ENCODE measurements around the gene ST7. TPM values are rescaled to one million over a fixed set of nuclear protein-coding genes. Genes with fewer than 3 reads are reported as not detected.
A peak's percentile ranks its signal among the peaks of the same experiment; 100 is the strongest.

The ST7 gene
- total RNA-seq, 1 donor from 2014 or later, result 29.5 TPM

DNA sequence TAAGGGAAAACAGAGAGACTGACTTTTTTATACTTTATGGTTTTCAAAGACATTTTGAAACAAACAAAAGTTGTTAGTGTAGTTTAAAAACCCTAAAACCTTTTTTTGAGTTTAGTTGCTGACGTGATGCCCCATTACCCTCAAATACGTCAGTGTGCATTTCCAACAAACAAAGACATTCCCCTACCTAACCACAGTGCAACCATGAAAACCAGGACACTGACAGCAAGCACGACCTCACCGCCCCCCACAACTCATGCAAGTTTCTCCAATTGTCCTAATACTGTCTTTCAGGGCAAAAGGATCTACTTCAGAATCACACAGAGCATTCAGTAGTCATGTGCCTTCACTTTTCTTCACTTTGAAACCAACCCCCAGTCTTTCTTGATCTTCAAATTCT lies 294.5 kb downstream of the ST7 start:
- intact Hi-C loops (cut with DNase I), result no loop called here
- DNase-seq (ENCODE audit: missing footprints) (no peak), ATAC-seq (no peak)

- DNase-seq (ENCODE audit: missing footprints), result peak; percentile 55
- intact Hi-C loops (cut with DNase I), result no loop called here
- ATAC-seq, result no peak
These were observed 295.5 kb downstream of the ST7 start for GRCh38 chr7:117248829-117249228.

GRCh38 chr7:117249696-117250095 lies 296.4 kb downstream of the ST7 start:
- ATAC-seq (no peak), DNase-seq (ENCODE audit: missing footprints) (no peak)
- intact Hi-C loops (cut with DNase I), result no loop called here

GRCh38 chr7:117250245-117250644 lies 296.9 kb downstream of the ST7 start:
- no peak for DNase-seq (ENCODE audit: missing footprints)
- intact Hi-C loops (cut with DNase I), result no loop called here

GRCh38 chr7:117250801-117251200 lies 297.5 kb downstream of the ST7 start:
- ATAC-seq (no peak), DNase-seq (ENCODE audit: missing footprints) (no peak)
- intact Hi-C loops (cut with DNase I), result no loop called here

More at GRCh38 chr7:117250245-117250644, 296.9 kb downstream of the ST7 start:
- no peak for ATAC-seq

DNA sequence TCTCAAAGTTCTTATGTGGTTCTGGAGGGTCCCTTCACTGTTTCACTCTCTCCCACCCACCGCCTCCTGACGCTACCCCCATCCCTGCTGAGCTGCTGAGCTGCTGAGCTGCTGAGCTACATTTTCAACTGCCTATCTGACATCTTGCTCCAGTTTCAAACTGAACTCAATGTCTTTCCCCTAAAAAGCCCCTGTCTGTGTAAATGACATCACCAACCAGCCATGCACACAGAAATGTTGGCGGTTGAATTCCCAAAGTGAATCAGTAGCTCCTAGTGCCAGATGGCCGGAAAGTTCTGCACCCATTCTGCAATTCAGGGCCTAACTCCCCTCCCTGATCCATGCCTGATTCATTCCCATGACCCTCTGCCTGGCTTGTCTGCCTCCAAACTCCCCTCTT lies 298.4 kb downstream of the ST7 start:
- ATAC-seq (no peak), DNase-seq (ENCODE audit: missing footprints) (no peak)
- intact Hi-C loops (cut with DNase I), result no loop called here

DNA sequence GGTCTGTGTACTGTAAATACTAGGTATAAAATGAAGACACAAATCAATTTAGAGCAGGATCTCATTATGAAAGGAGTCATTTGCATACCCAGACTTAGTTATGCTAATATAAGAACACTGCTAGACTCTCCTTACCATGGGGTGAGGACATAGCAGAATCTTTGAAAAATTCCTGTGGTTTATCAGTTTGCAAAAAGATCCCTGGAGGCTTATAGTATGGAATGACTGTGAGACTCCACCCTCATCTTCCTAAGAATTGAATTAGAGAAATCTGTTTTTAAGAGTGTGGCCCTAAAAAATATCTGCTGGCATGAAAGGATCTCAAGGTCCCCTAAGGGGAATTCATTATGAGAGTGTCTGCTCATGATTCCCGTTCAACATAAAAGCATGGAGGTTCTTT lies 306.3 kb downstream of the ST7 start:
- no peak for ATAC-seq
- intact Hi-C loops (cut with DNase I), result no loop called here
- DNase-seq (ENCODE audit: missing footprints), result no peak

DNA sequence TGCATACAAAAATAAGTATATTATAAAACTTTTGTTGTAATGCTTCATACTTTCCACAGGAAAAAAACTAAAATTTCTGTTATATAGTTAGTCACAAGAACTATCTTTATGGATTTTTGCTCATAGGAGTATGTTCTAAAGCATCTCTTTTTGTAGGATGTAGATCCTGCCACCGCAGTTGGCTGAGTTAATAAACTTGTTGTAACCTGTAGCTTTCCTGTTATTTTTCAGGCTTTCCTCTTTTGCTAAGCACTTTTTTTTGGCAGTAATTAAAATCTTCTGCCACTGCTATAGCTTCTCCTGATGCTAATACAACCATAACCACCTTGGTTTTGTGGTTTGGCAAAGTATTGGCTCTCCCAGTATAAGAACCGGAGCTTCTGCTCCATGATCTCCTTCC lies 309.2 kb downstream of the ST7 start:
- no peak for DNase-seq (ENCODE audit: missing footprints)
- intact Hi-C loops (cut with DNase I), result no loop called here
- ATAC-seq, result no peak

- no peak for ATAC-seq
These were observed 311.4 kb downstream of the ST7 start for GRCh38 chr7:117264716-117265115.

DNA sequence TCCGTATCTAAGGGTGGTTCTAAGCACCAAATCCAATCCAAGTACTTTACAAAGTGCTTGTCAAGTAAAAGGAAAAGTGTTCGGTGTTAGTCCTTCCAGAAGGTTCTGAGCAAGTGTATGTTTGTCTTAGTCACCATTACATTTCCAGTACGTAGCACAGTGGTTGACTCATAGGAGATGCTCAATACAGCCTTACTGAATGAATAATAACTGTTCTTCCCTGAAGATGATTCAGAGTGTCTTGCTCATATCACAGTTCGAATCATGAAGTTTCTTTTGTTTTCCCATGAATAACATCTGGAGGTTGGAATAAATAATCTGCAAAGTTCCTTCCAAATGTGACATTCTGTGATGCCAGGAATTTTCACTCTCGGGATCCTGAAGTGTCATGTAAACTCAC lies 316.1 kb downstream of the ST7 start:
- ATAC-seq (no peak), DNase-seq (ENCODE audit: missing footprints) (no peak)
- intact Hi-C loops (cut with DNase I), result no loop called here

More at GRCh38 chr7:117264716-117265115, 311.4 kb downstream of the ST7 start:
- intact Hi-C loops (cut with DNase I), result no loop called here
- DNase-seq (ENCODE audit: missing footprints), result no peak

GRCh38 chr7:117269886-117270285 lies 316.6 kb downstream of the ST7 start:
- ATAC-seq (no peak), DNase-seq (ENCODE audit: missing footprints) (no peak)
- intact Hi-C loops (cut with DNase I), result no loop called here

GRCh38 chr7:117270371-117270770 lies 317.1 kb downstream of the ST7 start:
- intact Hi-C loops (cut with DNase I), result no loop called here
- ATAC-seq (no peak), DNase-seq (ENCODE audit: missing footprints) (no peak)

GRCh38 chr7:117271566-117271965 lies 318.3 kb downstream of the ST7 start:
- intact Hi-C loops (cut with DNase I), result no loop called here
- ATAC-seq, result no peak
- no peak for DNase-seq (ENCODE audit: missing footprints)

GRCh38 chr7:117272017-117272759 lies 318.9 kb downstream of the ST7 start:
- ATAC-seq (no peak), DNase-seq (ENCODE audit: missing footprints) (no peak)
- intact Hi-C loops (cut with DNase I), result no loop called here

DNA sequence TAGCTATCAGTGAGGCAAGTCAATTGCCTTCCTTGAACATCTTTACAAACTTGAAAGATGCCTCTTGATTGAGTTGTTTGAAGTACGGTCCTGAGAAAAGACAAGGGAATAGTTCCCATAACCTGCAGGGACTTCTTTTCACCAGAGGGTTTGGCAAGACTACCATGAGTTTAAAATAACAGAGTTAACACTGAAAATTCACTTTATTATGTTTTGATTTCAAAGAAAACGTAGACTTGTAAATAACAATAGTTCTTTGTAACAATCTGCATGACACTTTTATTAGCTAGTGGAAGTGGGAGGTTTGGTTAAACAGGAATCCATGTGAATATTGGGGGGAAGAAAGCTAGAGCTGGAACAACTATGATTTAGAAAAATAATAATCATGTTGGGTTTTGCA lies 320.0 kb downstream of the ST7 start:
- intact Hi-C loops (cut with DNase I), result no loop called here
- ATAC-seq, result no peak
- DNase-seq (ENCODE audit: missing footprints), result no peak

DNA sequence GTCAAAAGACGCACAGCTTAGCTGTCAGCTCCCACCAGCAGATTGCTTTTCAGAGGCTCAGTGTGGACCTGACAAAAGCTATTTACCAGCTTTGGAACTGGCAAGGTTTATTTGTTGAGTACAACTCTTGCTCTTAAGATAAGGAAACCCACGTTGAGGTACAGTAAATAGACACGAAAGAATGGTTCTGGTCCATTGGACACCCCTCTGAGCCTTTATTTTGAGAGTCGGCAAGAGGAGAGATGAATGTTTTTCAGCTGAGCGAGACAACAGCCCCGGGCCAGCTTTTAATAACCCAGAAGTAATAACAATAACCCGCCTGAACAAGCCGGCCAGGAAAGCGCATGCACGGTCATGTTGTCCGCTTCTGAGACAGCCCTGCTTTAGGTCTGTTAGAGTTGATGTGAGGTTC lies 320.5 kb downstream of the ST7 start:
- DNase-seq (ENCODE audit: missing footprints), result no peak
- intact Hi-C loops (cut with DNase I), result no loop called here
- no peak for ATAC-seq

GRCh38 chr7:117274951-117275350 lies 321.6 kb downstream of the ST7 start:
- DNase-seq (ENCODE audit: missing footprints) (no peak), ATAC-seq (no peak)
- intact Hi-C loops (cut with DNase I), result no loop called here

- intact Hi-C loops (cut with DNase I), result no loop called here
- no peak for ATAC-seq
- no peak for DNase-seq (ENCODE audit: missing footprints)
These were observed 324.3 kb downstream of the ST7 start for GRCh38 chr7:117277576-117277975.

DNA sequence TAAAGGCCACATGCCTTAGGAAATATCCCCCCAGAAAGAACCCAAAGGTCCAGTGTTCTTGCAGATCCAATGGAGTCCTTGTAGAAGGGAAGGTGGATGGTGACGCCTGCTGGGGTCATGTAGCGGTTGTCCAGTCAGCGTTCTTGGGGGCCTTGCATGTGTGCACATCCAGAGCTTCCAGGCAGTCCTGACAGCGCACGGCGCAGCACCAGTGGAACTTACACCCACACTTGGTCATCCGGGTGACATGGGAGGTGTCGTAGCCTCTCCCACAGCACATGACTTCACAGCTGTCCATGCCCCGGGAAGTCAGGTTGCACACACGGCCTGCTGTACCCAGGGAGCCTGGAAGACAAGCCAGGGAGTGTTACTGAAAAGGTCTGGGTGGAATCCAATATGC lies 324.7 kb downstream of the ST7 start:
- ATAC-seq (no peak), DNase-seq (ENCODE audit: missing footprints) (no peak)
- intact Hi-C loops (cut with DNase I), result no loop called here

DNA sequence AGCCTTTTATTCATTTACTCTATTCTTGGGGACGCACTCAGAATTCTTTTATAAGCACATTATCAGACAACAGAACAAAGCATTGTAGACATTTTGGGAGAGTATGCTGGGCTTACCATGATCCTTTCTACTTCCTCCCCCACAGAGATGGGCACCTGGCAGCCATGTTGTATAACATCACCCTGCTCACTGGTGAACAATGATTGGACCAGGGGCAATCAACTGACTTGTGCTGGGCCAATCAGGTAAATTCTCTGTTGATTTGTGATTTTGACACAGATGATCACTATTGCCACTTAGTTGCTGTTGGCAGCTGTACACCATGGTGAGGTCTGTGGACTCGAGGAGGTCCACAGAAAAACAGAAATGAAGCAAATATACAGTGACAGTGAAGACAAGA lies 325.9 kb downstream of the ST7 start:
- DNase-seq (ENCODE audit: missing footprints) (no peak), ATAC-seq (no peak)
- intact Hi-C loops (cut with DNase I), result no loop called here
